HEK293 (cell line): ENCODE results near the gene CBLN1.

ENCODE experiments used
- CTCF ChIA-PET: fragments of 350-600 bp; formaldehyde crosslinking; extraction: SDS; loops from one replicate; lab custom pipeline; 2021; ENCODE audit warnings: antibody characterized with exemption; lab: Yijun Ruan, JAX
- POLR2A ChIA-PET: fragments of 300-600 bp; formaldehyde crosslinking; extraction: SDS; loops from one replicate; lab custom pipeline; 2020; ENCODE audit warnings: antibody characterized with exemption, inconsistent platforms; lab: Yijun Ruan, JAX
- H3K27ac ChIP-seq: fragments of 200-500 bp; sonication (Bioruptor generic); 2 replicates; pipeline ENCODE4 v1.5.1; 2014; ENCODE audit warnings: low read depth, low read length, control low read depth, inconsistent platforms; ENCODE audit errors: extremely low read depth
- H3K36me3 ChIP-seq, 2 experiments: fragments of 200-500 bp in 1 of 2; sonication (Bioruptor generic) in 1 of 2; 1 replicate in 1 of 2; 2 replicates in 1 of 2; pipeline ENCODE4 v1.5.1; 2014 to 2017; ENCODE audit warnings: inconsistent platforms in 2 of 2, low read length in 2 of 2; ENCODE audit not compliant: control insufficient read depth in 2 of 2, insufficient read depth in 1 of 2
- H3K4me1 ChIP-seq: fragments of 200-500 bp; sonication (Bioruptor generic); 2 replicates; pipeline ENCODE4 v1.5.1; 2014; ENCODE audit warnings: mild to moderate bottlenecking, low read length, inconsistent platforms; ENCODE audit not compliant: control insufficient read depth, insufficient read depth
- H3K4me3 ChIP-seq: 2 replicates; pipeline ENCODE4 v1.5.1; 2011; ENCODE audit warnings: low read depth, mild to moderate bottlenecking, control low read depth, low read length, moderate library complexity
- H3K9me3 ChIP-seq: fragments of 200-500 bp; sonication (Bioruptor generic); 2 replicates; pipeline ENCODE4 v1.5.1; 2014; ENCODE audit warnings: low read depth, low read length, inconsistent platforms; ENCODE audit not compliant: control insufficient read depth, insufficient read depth
- KLF9 ChIP-seq: fragments of 450-650 bp; formaldehyde crosslinking; IDR thresholded peaks from 2 replicates; pipeline ENCODE4 v1.5.1; 2016; ENCODE audit warnings: missing biosample characterization, missing genetic modification characterization, low read depth
- PRDM10 ChIP-seq: fragments of 450-650 bp; formaldehyde crosslinking; IDR thresholded peaks from 2 replicates; pipeline ENCODE4 v1.5.1; 2016; ENCODE audit warnings: missing biosample characterization, missing genetic modification characterization
- PRDM6 ChIP-seq: fragments of 450-650 bp; formaldehyde crosslinking; IDR thresholded peaks from 2 replicates; pipeline ENCODE4 v1.5.1; 2017; ENCODE audit warnings: missing biosample characterization, missing genetic modification characterization
- SCRT2 ChIP-seq: fragments of 450-650 bp; formaldehyde crosslinking; IDR thresholded peaks from 2 replicates; pipeline ENCODE4 v1.5.1; 2016; ENCODE audit warnings: missing biosample characterization, missing genetic modification characterization
- SP2 ChIP-seq: fragments of 450-650 bp; formaldehyde crosslinking; IDR thresholded peaks from 2 replicates; pipeline ENCODE4 v1.5.1; 2016; ENCODE audit warnings: missing biosample characterization, missing genetic modification characterization
- ZBTB20 ChIP-seq: fragments of 450-650 bp; formaldehyde crosslinking; IDR thresholded peaks from 2 replicates; pipeline ENCODE4 v1.5.1; 2016; ENCODE audit warnings: missing biosample characterization, missing genetic modification characterization
- ZBTB21 ChIP-seq: fragments of 450-650 bp; formaldehyde crosslinking; IDR thresholded peaks from 2 replicates; pipeline ENCODE4 v1.5.1; 2017; ENCODE audit warnings: missing biosample characterization, missing genetic modification characterization
- ZBTB7A ChIP-seq: fragments of 450-650 bp; formaldehyde crosslinking; IDR thresholded peaks from 2 replicates; pipeline ENCODE4 v1.5.1; 2016; ENCODE audit warnings: low read depth, missing biosample characterization, missing genetic modification characterization
- ZEB2 ChIP-seq: fragments of 450-650 bp; formaldehyde crosslinking; IDR thresholded peaks from 2 replicates; pipeline ENCODE4 v1.5.1; 2016; ENCODE audit warnings: missing biosample characterization, missing genetic modification characterization
- ZNF112 ChIP-seq: fragments of 450-650 bp; formaldehyde crosslinking; IDR thresholded peaks from 2 replicates; pipeline ENCODE4 v1.5.0; 2017; ENCODE audit warnings: missing biosample characterization, missing genetic modification characterization
- ZNF248 ChIP-seq: fragments of 450-650 bp; formaldehyde crosslinking; IDR thresholded peaks from 2 replicates; pipeline ENCODE4 v1.5.1; 2017; ENCODE audit warnings: missing biosample characterization, missing genetic modification characterization
- ZNF529 ChIP-seq: fragments of 450-650 bp; formaldehyde crosslinking; IDR thresholded peaks from 2 replicates; pipeline ENCODE4 v1.5.1; 2017; ENCODE audit warnings: missing genetic modification characterization, missing biosample characterization; ENCODE audit not compliant: insufficient replicate concordance
- ZNF530 ChIP-seq: fragments of 450-650 bp; formaldehyde crosslinking; IDR thresholded peaks from 2 replicates; pipeline ENCODE4 v1.5.1; 2016; ENCODE audit warnings: low read depth, missing biosample characterization, missing genetic modification characterization
- ZNF544 ChIP-seq: fragments of 450-650 bp; formaldehyde crosslinking; IDR thresholded peaks from 2 replicates; pipeline ENCODE4 v1.5.0; 2017; ENCODE audit warnings: missing biosample characterization, missing genetic modification characterization
- ZNF571 ChIP-seq: fragments of 450-650 bp; formaldehyde crosslinking; IDR thresholded peaks from 2 replicates; pipeline ENCODE4 v1.5.0; 2017; ENCODE audit warnings: missing biosample characterization, missing genetic modification characterization
- ZNF660 ChIP-seq: fragments of 450-650 bp; IDR thresholded peaks from 2 replicates; pipeline ENCODE4 v1.5.1; 2018; ENCODE audit warnings: missing biosample characterization, mild to moderate bottlenecking, missing genetic modification characterization
- ZNF670 ChIP-seq: fragments of 450-650 bp; formaldehyde crosslinking; IDR thresholded peaks from 2 replicates; pipeline ENCODE4 v1.5.1; 2016; ENCODE audit warnings: missing biosample characterization, missing genetic modification characterization, low read depth
- ZNF677 ChIP-seq: fragments of 450-650 bp; IDR thresholded peaks from 2 replicates; pipeline ENCODE4 v1.5.0; 2018; ENCODE audit warnings: missing biosample characterization, mild to moderate bottlenecking, missing genetic modification characterization, moderate library complexity
- ZNF692 ChIP-seq: fragments of 450-650 bp; formaldehyde crosslinking; IDR thresholded peaks from 2 replicates; pipeline ENCODE4 v1.5.1; 2016; ENCODE audit warnings: missing biosample characterization, missing genetic modification characterization
- ZNF747 ChIP-seq: fragments of 450-650 bp; formaldehyde crosslinking; IDR thresholded peaks from 2 replicates; pipeline ENCODE4 v1.5.1; 2016; ENCODE audit warnings: missing biosample characterization, missing genetic modification characterization

The CBLN1 gene

GRCh38 chr16:49312389-49312985, 30.8 kb upstream of the CBLN1 start:
- POLR2A ChIA-PET, result no interaction called here
- TF ChIP-seq ZBTB20 (tag by site-specific recombination) (no peak), SP2 (tag by site-specific recombination) (no peak)
- CTCF ChIA-PET, result interaction anchor here (1.1 kb wide), 1 partner anchor 37 kb away, joined by 3 read pairs; no protein-coding TSS in a partner anchor

DNA sequence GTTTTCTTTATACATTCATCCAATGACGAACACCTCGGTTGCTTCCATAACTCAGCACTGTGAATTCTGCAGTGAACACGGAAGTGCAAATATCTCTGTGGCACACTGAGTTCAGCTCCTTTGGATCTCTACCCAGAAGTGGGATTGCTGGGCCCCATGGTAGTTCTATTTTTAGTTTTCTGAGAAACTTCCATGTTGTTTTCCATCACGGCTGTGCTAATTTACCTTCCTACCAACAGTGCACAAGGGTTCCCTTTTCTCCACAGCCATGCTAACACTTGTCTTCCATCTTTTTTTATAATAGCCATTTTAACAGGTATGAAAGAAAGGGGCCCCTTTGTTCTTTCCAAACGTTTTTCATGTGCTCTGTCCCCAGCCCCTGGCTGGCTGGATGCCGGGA, 30.2 kb upstream of the CBLN1 start:
- ChIA-PET POLR2A (no interaction called here), CTCF (interaction anchor here (1.1 kb wide), 1 partner anchor 38 kb away, joined by 3 read pairs; no protein-coding TSS in a partner anchor)
- Histone ChIP-seq H3K36me3 (no peaks in the 10 kb centered on the region), H3K9me3 (no peaks in the 10 kb centered on the region), H3K4me3 (no peak overlapping the region), H3K27ac (no peak overlapping the region), H3K4me1 (no peaks in the 10 kb centered on the region)
- TF ChIP-seq ZNF660 (tag by site-specific recombination), result no peak

More at GRCh38 chr16:49312389-49312985, 30.8 kb upstream of the CBLN1 start:
- Histone ChIP-seq H3K4me1 (no peaks in the 10 kb centered on the region), H3K36me3 (no peaks in the 10 kb centered on the region), H3K9me3 (no peaks in the 10 kb centered on the region), H3K4me3 (no peak overlapping the region), H3K27ac (no peak overlapping the region)

- no peaks in the 10 kb centered on the region for H3K36me3 ChIP-seq
- TF ChIP-seq ZNF670 (tag by site-specific recombination), result no peak
- TF ChIP-seq ZNF112, result no peak
- no peak for TF ChIP-seq ZEB2 (tag by site-specific recombination)
- TF ChIP-seq ZBTB21, result 0 out of 2 replicates have a peak, but pooled peaks have one; percentile 18
- no peak for TF ChIP-seq SCRT2
- TF ChIP-seq ZNF529 (tag by site-specific recombination), result no peak
- 0 out of 2 replicates have a peak, but pooled peaks have one; percentile 16 for TF ChIP-seq PRDM10 (tag by site-specific recombination)
- no peaks in the 10 kb centered on the region for H3K4me1 ChIP-seq
- ChIA-PET CTCF (interaction anchor here (1.6 kb wide), 1 partner anchor 45 kb away, joined by 6 read pairs; no protein-coding TSS in a partner anchor), POLR2A (no interaction called here)
- H3K27ac ChIP-seq, result no peak overlapping the region
- H3K4me3 ChIP-seq, result no peak overlapping the region
- no peaks in the 10 kb centered on the region for H3K9me3 ChIP-seq
Measured at GRCh38 chr16:49307176-49307575, 25.5 kb upstream of the CBLN1 start.

DNA sequence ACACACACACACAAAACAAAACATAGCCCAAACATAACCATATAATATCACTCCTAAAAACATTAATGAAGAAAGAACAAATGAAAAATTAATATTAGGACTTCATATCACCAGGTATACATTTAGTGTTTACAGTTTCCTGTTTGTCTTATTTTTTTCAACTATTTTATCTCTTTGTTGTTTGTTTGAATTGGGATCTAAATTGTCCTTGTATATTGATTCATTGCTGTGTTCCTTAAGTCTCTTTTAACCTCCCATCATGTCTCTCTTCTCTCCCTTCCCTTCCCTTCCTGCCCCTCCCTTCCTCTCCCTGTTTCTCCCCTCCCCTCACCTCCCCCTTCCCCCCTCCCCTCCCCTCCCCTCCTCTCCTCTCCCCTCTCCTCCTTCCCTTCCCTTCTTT, 23.8 kb upstream of the CBLN1 start:
- Histone ChIP-seq H3K4me1 (no peaks in the 10 kb centered on the region), H3K9me3 (no peaks in the 10 kb centered on the region), H3K4me3 (no peak overlapping the region), H3K27ac (no peak overlapping the region), H3K36me3 (no peaks in the 10 kb centered on the region)
- ChIA-PET CTCF (no interaction called here), POLR2A (no interaction called here)
- TF ChIP-seq ZNF677 (tag by site-specific recombination) (no peak), KLF9 (tag by site-specific recombination) (no peak), ZNF530 (tag by site-specific recombination) (no peak), ZEB2 (tag by site-specific recombination) (no peak), ZNF248 (tag by site-specific recombination) (no peak), ZNF747 (tag by site-specific recombination) (no peak), PRDM6 (no peak), ZNF544 (tag by site-specific recombination) (no peak), ZNF692 (tag by site-specific recombination) (no peak), ZNF571 (tag by site-specific recombination) (no peak), ZBTB7A (tag by site-specific recombination) (no peak)
